ENCODE results near the gene IL17F. TPM values are rescaled to one million over a fixed set of nuclear protein-coding genes. Genes with fewer than 3 reads are reported as not detected.

IL17F gene
- total RNA-seq, 1 experiment from 2014 or later = not detected

DNA sequence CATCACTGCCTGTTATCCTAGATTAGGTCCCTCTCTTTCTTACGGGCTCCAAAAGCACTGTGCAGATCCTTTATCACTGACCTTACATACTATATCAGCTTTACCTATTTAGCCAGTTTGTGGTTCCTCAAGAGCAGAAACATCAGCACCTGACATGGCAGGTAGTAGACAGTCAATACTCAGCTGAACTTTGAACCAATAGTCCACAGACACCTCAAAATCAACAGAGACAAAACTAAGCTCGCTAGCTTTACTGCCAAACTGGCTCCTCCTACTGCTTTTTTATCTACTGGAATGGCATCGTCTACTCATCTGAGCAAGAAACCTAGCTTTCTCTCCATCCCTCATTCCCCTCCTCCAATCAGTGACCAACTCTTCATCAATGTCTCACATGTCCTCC, 52.5 kb downstream of the IL17F start (continued):
- TF ChIP-seq, protein P1, sequence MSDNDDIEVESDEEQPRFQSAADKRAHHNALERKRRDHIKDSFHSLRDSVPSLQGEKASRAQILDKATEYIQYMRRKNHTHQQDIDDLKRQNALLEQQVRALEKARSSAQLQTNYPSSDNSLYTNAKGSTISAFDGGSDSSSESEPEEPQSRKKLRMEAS (IDR thresholded peaks at IDR 0.05) = no peak
- TF ChIP-seq EZH2phosphoT487 (IDR thresholded peaks at IDR 0.05; ENCODE audit: borderline replicate concordance) = no peak

DNA sequence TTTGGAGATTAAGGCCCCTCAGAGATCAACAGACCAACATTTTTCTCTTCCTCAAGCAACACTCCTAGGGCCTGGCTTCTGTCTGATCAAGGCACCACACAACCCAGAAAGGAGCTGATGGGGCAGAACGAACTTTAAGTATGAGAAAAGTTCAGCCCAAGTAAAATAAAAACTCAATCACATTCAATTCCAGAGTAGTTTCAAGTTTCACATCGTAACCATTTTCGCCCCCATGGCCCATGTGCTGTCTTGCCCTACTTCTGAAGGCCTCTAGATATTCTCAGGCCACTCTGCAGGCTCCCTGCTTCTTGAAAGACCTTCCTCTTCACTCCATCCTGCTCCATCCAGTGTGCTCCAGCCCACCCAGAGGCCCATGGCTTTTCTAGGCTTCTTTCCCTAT, 53.9 kb downstream of the IL17F start:
- RAD21 ChIA-PET (ENCODE audit: low non-redundant PET in 1 of 2, low total read pairs in 2 of 2, uncharacterized antibody in 2 of 2, unreplicated experiment in 2 of 2) = no interaction called here
- no TSS peak for BruUV-seq (replicated peaks)

DNA sequence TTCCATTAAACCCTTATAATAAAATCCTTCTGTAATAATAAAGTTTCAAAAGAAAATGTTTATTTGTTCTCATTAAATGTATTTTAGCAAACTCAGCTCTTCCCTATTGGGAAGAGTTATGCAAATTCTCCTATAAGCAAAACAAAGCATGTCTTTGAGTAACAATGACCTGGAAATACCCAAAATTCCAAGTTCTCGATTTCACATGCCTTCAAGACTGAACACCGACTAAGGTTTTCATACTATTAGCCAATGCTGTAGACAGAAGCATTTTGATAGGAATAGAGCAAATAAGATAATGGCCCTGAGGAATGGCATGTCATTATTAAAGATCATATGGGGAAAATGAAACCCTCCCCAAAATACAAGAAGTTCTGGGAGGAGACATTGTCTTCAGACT, 54.3 kb downstream of the IL17F start:
- no peaks in the 10 kb centered on the region for H3K79me2 ChIP-seq (ENCODE audit: insufficient read depth, low read length)
- H3K27ac ChIP-seq (ENCODE audit: low read depth, low read length) = no peak overlapping the region
- no peak overlapping the region for H2AFZ ChIP-seq (ENCODE audit: low read depth, low read length, poor library complexity, severe bottlenecking)
- H3K4me2 ChIP-seq (ENCODE audit: low read length) = no peak overlapping the region
- no peaks in the 10 kb centered on the region for H4K20me1 ChIP-seq (ENCODE audit: insufficient read depth)
- no peak for ATAC-seq
- H3K36me3 ChIP-seq (ENCODE audit: control insufficient read depth in 1 of 2, insufficient read depth in 2 of 2, low read length in 2 of 2) = no peaks in the 10 kb centered on the region
- H3K9ac ChIP-seq (ENCODE audit: low read length) = no peak overlapping the region
- CTCF ChIA-PET = no interaction called here
- peaks cover 3% of the 10 kb centered on the region; the same call in 1 of the 2 replicates for H3K9me2 ChIP-seq (ENCODE audit: insufficient read depth)
- POLR2A ChIA-PET = no interaction called here
- H3K4me1 ChIP-seq (ENCODE audit: control insufficient read depth in 1 of 2, insufficient read depth in 2 of 2, low read length in 2 of 2) = no peaks in the 10 kb centered on the region
- BruUV-seq (replicated peaks) = no TSS peak
- no peaks in the 10 kb centered on the region for H3K9me3 ChIP-seq (ENCODE audit: control insufficient read depth in 1 of 2, insufficient read depth in 1 of 2, low read depth in 1 of 2, low read length in 2 of 2)
- intact Hi-C loops (cut with micrococcal nuclease) = no loop called here
- H3K4me3 ChIP-seq (replicated peaks in 1 of 2; ENCODE audit: low read depth in 1 of 2, low read length in 2 of 2) = no peak overlapping the region
- DNase-seq (ENCODE audit: low read depth, low spot score) = no peak
- RAD21 ChIA-PET (ENCODE audit: low non-redundant PET in 1 of 2, low total read pairs in 2 of 2, uncharacterized antibody in 2 of 2, unreplicated experiment in 2 of 2) = no interaction called here
- H3K27me3 ChIP-seq (ENCODE audit: insufficient read depth, low read length) = peaks cover 21% of the 10 kb centered on the region
- TF ChIP-seq EZH2phosphoT487 (IDR thresholded peaks at IDR 0.05; ENCODE audit: borderline replicate concordance) (no peak), JUND (IDR thresholded peaks at IDR 0.05) (no peak), POLR2A (IDR thresholded peaks at IDR 0.05; ENCODE audit: borderline replicate concordance, extremely low read depth, insufficient read depth, insufficient read length) (no peak), EGR1 (IDR thresholded peaks at IDR 0.05; ENCODE audit: low read depth) (no peak), FOSL1 (IDR thresholded peaks at IDR 0.05; ENCODE audit: low read depth) (no peak), CEBPB (IDR thresholded peaks at IDR 0.05; ENCODE audit: low read depth) (no peak), YY1 (IDR thresholded peaks at IDR 0.05; ENCODE audit: extremely low read depth, insufficient replicate concordance, low read depth, low read length) (no peak), TCF7L2 (IDR thresholded peaks at IDR 0.05; ENCODE audit: borderline replicate concordance, extremely low read depth, insufficient read depth, insufficient read length) (no peak), RAD21 (IDR thresholded peaks at IDR 0.05; ENCODE audit: low read depth) (no peak), POLR2AphosphoS5 (IDR thresholded peaks at IDR 0.05; ENCODE audit: low read depth, low read length) (no peak)
- TF ChIP-seq, protein P1 (IDR thresholded peaks at IDR 0.05) = no peak
- TF ChIP-seq, protein P2, sequence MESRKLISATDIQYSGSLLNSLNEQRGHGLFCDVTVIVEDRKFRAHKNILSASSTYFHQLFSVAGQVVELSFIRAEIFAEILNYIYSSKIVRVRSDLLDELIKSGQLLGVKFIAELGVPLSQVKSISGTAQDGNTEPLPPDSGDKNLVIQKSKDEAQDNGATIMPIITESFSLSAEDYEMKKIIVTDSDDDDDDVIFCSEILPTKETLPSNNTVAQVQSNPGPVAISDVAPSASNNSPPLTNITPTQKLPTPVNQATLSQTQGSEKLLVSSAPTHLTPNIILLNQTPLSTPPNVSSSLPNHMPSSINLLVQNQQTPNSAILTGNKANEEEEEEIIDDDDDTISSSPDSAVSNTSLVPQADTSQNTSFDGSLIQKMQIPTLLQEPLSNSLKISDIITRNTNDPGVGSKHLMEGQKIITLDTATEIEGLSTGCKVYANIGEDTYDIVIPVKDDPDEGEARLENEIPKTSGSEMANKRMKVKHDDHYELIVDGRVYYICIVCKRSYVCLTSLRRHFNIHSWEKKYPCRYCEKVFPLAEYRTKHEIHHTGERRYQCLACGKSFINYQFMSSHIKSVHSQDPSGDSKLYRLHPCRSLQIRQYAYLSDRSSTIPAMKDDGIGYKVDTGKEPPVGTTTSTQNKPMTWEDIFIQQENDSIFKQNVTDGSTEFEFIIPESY (IDR thresholded peaks at IDR 0.05; ENCODE audit: extremely low read depth, insufficient replicate concordance, low read length) = no peak
- TF ChIP-seq, protein P3, sequence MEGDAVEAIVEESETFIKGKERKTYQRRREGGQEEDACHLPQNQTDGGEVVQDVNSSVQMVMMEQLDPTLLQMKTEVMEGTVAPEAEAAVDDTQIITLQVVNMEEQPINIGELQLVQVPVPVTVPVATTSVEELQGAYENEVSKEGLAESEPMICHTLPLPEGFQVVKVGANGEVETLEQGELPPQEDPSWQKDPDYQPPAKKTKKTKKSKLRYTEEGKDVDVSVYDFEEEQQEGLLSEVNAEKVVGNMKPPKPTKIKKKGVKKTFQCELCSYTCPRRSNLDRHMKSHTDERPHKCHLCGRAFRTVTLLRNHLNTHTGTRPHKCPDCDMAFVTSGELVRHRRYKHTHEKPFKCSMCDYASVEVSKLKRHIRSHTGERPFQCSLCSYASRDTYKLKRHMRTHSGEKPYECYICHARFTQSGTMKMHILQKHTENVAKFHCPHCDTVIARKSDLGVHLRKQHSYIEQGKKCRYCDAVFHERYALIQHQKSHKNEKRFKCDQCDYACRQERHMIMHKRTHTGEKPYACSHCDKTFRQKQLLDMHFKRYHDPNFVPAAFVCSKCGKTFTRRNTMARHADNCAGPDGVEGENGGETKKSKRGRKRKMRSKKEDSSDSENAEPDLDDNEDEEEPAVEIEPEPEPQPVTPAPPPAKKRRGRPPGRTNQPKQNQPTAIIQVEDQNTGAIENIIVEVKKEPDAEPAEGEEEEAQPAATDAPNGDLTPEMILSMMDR (IDR thresholded peaks at IDR 0.05 in 2 of 3, conservative IDR thresholded peaks at IDR 0.05 in 1 of 3; ENCODE audit: borderline replicate concordance in 1 of 3, insufficient read depth in 1 of 3, low read depth in 2 of 3, low read length in 2 of 3) = no peak

More for the DNA sequence above, 53.9 kb downstream of the IL17F start:
- no peak overlapping the region for H3K4me2 ChIP-seq (ENCODE audit: low read length)
- no peak overlapping the region for H3K4me3 ChIP-seq (replicated peaks in 1 of 2; ENCODE audit: low read depth in 1 of 2, low read length in 2 of 2)
- no peak for ATAC-seq
- peaks cover 3% of the 10 kb centered on the region; the same call in 1 of the 2 replicates for H3K9me2 ChIP-seq (ENCODE audit: insufficient read depth)
- no peaks in the 10 kb centered on the region for H4K20me1 ChIP-seq (ENCODE audit: insufficient read depth)
- intact Hi-C loops (cut with micrococcal nuclease) = no loop called here
- CTCF ChIA-PET = no interaction called here
- H3K9ac ChIP-seq (ENCODE audit: low read length) = no peak overlapping the region
- H3K27me3 ChIP-seq (ENCODE audit: insufficient read depth, low read length) = peaks cover 19% of the 10 kb centered on the region
- H3K27ac ChIP-seq (ENCODE audit: low read depth, low read length) = no peak overlapping the region
- no peak overlapping the region for H2AFZ ChIP-seq (ENCODE audit: low read depth, low read length, poor library complexity, severe bottlenecking)
- no peaks in the 10 kb centered on the region for H3K79me2 ChIP-seq (ENCODE audit: insufficient read depth, low read length)
- no peaks in the 10 kb centered on the region for H3K9me3 ChIP-seq (ENCODE audit: control insufficient read depth in 1 of 2, insufficient read depth in 1 of 2, low read depth in 1 of 2, low read length in 2 of 2)
- H3K4me1 ChIP-seq (ENCODE audit: control insufficient read depth in 1 of 2, insufficient read depth in 2 of 2, low read length in 2 of 2) = no peaks in the 10 kb centered on the region
- H3K36me3 ChIP-seq (ENCODE audit: control insufficient read depth in 1 of 2, insufficient read depth in 2 of 2, low read length in 2 of 2) = no peaks in the 10 kb centered on the region
- no peak for DNase-seq (ENCODE audit: low read depth, low spot score)
- TF ChIP-seq, protein P4, sequence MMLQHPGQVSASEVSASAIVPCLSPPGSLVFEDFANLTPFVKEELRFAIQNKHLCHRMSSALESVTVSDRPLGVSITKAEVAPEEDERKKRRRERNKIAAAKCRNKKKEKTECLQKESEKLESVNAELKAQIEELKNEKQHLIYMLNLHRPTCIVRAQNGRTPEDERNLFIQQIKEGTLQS (IDR thresholded peaks at IDR 0.05) = no peak
- TF ChIP-seq JUND (IDR thresholded peaks at IDR 0.05) = no peak
- POLR2A ChIA-PET = no interaction called here
